Mucosa of descending colon (tissue), 3 donors: ENCODE data around the gene TNNI2. TPM values are rescaled to one million over a fixed set of nuclear protein-coding genes. Genes with fewer than 3 reads are reported as not detected.

ENCODE experiments used
- ATAC-seq: fragments of 200-7000 bp; cut with Tn5 transposase; one replicate; pipeline ENCODE4 v1.9.1; 2020; ENCODE audit warnings: mild to moderate bottlenecking, moderate library complexity
- DNase-seq, 3 donors: peaks; one replicate each; pipeline ENCODE4 v3.0.0-alpha.2; 2020
- H3K36me3 ChIP-seq: fragments of 200-600 bp; one replicate; pipeline ENCODE4 v1.8.0; 2021; ENCODE audit warnings: low read depth, mild to moderate bottlenecking
- H3K4me1 ChIP-seq: fragments of 200-600 bp; one replicate; pipeline ENCODE4 v1.8.0; 2021; ENCODE audit warnings: low read depth, mild to moderate bottlenecking
- H3K4me3 ChIP-seq: fragments of 200-600 bp; one replicate; pipeline ENCODE4 v1.8.0; 2021; ENCODE audit warnings: mild to moderate bottlenecking
- H3K9me3 ChIP-seq: fragments of 200-600 bp; one replicate; pipeline ENCODE4 v1.8.0; 2021; ENCODE audit warnings: mild to moderate bottlenecking
- intact Hi-C, 2 donors: fragments of 100-400 bp; cut with DNase I in 1 of 2; cut with micrococcal nuclease in 1 of 2; formaldehyde crosslinking; loops; one replicate each; pipeline versions ENCODE4 v1.11.0 to v1.11.1; 2022; cut with DNase I, micrococcal nuclease
- total RNA-seq, 3 donors: library from RNA; stranded (reverse); fragmentation: NEBNext Ultra II Directional in 2 of 3; extraction: Animal tissue kit (Norgen Biotek cat#: 25700) in 2 of 3; gene quantifications; one replicate each; pipeline versions ENCODE4 v1.2.1 to v1.2.4, GENCODE V29; 2021 to 2023
- TF ChIP-seq, protein P1 (sequence below): fragments of 200-600 bp; IDR thresholded peaks from one replicate; pipeline ENCODE4 v1.8.0; 2022; ENCODE audit warnings: antibody characterized with exemption, mild to moderate bottlenecking
- donor health status: DM: no; HTN: no; CAD: no; lungs with moderate emphysema.
- donor health status: DM: no; HTN: no; CAD: no.
- donor health status: DM: no; HTN: yes; CAD: no.

TNNI2 gene
- total RNA-seq, 3 donors from 2014 or later: 0.46 TPM; not detected in 2

DNA sequence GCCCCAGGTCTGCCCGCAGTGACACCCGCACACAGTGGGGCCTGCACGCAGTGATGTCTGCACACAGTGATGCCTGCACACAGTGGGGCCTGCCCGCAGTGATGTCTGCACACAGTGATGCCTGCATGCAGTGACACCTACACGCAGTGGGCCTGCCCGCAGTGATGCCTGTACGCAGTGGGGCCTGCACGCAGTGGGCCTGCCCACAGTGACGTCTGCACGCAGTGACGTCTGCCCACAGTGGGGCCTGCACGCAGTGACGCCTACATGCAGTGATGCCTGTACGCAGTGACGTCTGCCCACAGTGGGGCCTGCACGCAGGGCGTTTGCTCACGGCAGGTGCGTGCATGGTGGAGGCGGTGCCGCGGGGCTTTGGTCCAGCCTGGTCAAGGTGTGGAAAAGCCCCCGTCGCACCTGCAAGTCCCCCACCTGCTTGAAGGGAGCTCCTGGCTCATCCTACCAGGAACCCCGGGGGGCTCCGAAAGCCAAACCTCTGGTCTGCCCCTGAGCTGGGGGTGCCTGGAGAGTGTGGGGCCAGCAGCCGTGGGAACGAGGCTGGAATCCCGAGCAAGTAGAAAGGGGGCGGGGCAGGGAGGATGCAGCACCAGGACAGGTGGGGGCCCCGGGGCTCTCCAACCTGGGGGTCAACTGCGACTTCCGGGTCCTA is 12.9 kb upstream of the TNNI2 start:
- Histone ChIP-seq H3K9me3 (no peaks in the 10 kb centered on the region), H3K4me1 (peaks cover 10% of the 10 kb centered on the region), H3K36me3 (no peaks in the 10 kb centered on the region), H3K4me3 (no peak overlapping the region)
- no peak for ATAC-seq
- TF ChIP-seq, protein P1, sequence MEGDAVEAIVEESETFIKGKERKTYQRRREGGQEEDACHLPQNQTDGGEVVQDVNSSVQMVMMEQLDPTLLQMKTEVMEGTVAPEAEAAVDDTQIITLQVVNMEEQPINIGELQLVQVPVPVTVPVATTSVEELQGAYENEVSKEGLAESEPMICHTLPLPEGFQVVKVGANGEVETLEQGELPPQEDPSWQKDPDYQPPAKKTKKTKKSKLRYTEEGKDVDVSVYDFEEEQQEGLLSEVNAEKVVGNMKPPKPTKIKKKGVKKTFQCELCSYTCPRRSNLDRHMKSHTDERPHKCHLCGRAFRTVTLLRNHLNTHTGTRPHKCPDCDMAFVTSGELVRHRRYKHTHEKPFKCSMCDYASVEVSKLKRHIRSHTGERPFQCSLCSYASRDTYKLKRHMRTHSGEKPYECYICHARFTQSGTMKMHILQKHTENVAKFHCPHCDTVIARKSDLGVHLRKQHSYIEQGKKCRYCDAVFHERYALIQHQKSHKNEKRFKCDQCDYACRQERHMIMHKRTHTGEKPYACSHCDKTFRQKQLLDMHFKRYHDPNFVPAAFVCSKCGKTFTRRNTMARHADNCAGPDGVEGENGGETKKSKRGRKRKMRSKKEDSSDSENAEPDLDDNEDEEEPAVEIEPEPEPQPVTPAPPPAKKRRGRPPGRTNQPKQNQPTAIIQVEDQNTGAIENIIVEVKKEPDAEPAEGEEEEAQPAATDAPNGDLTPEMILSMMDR: no peak
- intact Hi-C loops: loop anchor here in 1 of 2 donors (5.0 kb wide), 1 partner anchor 134 kb away; no protein-coding TSS in a partner anchor
- DNase-seq: no peak

DNA sequence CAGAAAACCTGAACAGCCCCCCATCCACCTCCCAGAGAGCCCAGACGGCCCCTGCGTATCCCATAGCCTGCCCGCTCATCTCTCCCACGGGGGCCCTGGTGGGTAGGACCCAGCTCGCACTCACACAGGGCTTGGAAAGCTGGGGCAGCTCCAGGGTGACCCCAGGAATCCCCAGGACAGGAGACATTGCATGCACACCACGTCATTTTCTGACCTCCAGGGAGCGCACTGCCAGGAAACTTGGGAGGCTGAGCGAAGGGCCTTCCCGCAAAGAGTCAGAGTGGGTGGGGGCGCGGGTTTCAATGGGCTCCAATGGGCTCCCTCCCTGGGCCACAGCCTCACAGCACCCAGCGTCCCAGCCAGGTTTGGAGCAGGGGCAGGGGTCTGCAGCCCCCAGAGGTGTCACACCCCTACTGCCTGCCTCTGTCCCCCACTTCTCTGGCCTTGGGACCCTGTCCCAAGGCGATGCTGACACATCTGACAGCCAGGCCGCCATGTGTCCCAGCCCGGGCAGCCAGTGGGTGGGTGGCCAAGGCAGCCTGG is 12.2 kb upstream of the TNNI2 start:
- Histone ChIP-seq H3K9me3 (no peaks in the 10 kb centered on the region), H3K36me3 (no peaks in the 10 kb centered on the region), H3K4me1 (peaks cover 17% of the 10 kb centered on the region), H3K4me3 (no peak overlapping the region)
- TF ChIP-seq, protein P1: no peak
- peak; percentile 38 for ATAC-seq
- intact Hi-C loops: loop anchor here in 1 of 2 donors (5.0 kb wide), 1 partner anchor 134 kb away; no protein-coding TSS in a partner anchor
- peak in 2 of 3 donors; percentile 65 to 73 for DNase-seq

DNA sequence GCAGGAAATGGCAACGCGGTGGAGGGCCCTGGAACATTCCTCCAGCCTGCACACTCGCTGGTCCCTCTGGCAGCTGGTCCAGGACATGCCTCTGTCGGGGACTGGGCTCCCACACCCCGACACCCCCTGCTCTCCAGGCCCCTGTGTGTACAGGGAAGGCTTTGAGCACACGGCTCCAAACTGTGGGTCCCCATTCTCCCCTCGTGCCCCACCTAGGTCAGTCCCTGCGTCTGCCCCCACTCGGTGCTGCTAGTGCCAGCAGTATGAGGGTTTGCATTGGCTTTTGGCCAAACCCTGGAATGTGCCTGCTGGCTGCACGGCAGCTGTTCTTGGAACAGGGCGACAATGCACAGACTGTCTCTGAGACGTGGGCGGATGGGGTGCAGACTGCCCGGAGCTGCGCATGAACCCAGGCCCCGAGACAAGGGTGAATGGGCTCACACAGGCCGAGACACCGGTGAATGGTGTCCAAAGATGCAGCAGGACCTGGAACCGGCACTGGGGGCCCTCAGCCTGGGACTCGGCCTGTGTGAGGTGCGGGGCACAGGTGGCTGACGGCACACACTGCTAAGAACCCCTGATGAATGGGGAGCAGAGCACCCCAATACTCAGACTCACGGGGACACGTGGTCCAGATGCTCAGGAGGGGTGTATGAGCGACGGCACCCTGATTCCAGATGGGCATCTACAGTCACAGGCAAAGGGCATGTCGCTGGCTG is 11.5 kb upstream of the TNNI2 start:
- no peaks in the 10 kb centered on the region for H3K36me3 ChIP-seq
- ATAC-seq: peak; percentile 54
- H3K4me1 ChIP-seq: peaks cover 23% of the 10 kb centered on the region
- no peaks in the 10 kb centered on the region for H3K9me3 ChIP-seq
- H3K4me3 ChIP-seq: no peak overlapping the region
- TF ChIP-seq, protein P1: no peak
- peak; percentile 64 to 75 (median 72) for DNase-seq
- intact Hi-C loops: loop anchor here in 1 of 2 donors (5.0 kb wide), 1 partner anchor 135 kb away; no protein-coding TSS in a partner anchor

DNA sequence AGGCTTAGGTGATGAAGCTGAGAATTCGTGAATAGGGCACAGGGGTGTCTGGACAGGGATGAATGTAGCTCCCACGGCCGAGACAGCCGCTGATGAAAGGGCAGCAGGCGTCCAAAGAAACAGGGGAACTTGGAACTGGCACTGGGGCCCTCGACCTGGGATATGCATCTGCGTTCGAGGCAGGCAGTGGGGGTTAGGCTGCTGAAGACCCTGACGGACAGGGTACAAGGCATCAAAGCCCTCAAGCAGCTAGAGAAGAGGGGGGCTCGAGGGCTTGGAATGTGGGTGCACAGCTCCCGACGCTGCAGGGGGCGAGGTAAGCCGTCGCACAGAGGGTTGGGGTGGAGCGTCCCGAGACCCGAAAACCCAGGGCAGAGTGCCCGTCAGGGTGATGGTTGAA is 10.8 kb upstream of the TNNI2 start:
- Histone ChIP-seq H3K9me3 (no peaks in the 10 kb centered on the region), H3K4me1 (peaks cover 29% of the 10 kb centered on the region), H3K36me3 (no peaks in the 10 kb centered on the region), H3K4me3 (no peak overlapping the region)
- intact Hi-C loops: loop anchor here in 1 of 2 donors (5.0 kb wide), 1 partner anchor 136 kb away; no protein-coding TSS in a partner anchor
- DNase-seq: peak in 1 of 3 donors; percentile 21
- TF ChIP-seq, protein P1: no peak
- no peak for ATAC-seq

DNA sequence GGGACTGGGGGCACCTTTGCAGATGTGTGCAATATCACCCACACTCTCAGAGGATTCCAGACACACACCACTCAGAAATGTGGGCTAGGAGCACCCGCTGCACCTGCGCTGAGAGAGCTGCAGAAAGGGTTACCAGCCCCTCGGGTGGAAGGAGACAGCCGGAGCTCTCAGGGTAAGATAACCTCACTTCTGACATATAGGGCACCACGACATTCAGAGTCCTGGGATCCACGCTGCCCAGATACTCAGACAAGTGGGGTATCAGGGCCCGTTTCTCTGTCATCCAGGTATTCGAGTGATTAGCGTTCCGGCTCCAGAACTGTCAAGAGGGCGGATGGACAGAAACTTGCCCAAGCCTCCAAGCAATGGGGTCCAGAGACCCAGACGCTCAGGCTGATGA is 10.2 kb upstream of the TNNI2 start:
- no peak overlapping the region for H3K4me3 ChIP-seq
- no peak for ATAC-seq
- H3K9me3 ChIP-seq: no peaks in the 10 kb centered on the region
- peak in 1 of 3 donors; percentile 20 for DNase-seq
- H3K36me3 ChIP-seq: no peaks in the 10 kb centered on the region
- TF ChIP-seq, protein P1: no peak
- intact Hi-C loops: loop anchor here in 1 of 2 donors (5.0 kb wide), 1 partner anchor 136 kb away; no protein-coding TSS in a partner anchor
- peaks cover 35% of the 10 kb centered on the region for H3K4me1 ChIP-seq
